ENCODE results near the gene CEP63.

CEP63 gene

GRCh38 chr3:134471521-134472193 lies 14.2 kb upstream of the CEP63 start:
- FAIRE-seq: no peak

GRCh38 chr3:134472831-134473230 lies 13.0 kb upstream of the CEP63 start:
- FAIRE-seq: no peak

- peak; percentile 99 for FAIRE-seq
Measured at GRCh38 chr3:134473868-134474546, 11.8 kb upstream of the CEP63 start.

GRCh38 chr3:134474956-134475355 lies 10.9 kb upstream of the CEP63 start:
- FAIRE-seq: no peak

- FAIRE-seq: no peak
Measured at GRCh38 chr3:134476306-134476705, 9.6 kb upstream of the CEP63 start.

- peak; percentile 81 for FAIRE-seq
Measured at GRCh38 chr3:134477002-134477401, 8.9 kb upstream of the CEP63 start.

GRCh38 chr3:134477938-134478337 lies 7.9 kb upstream of the CEP63 start:
- peak; percentile 93 for FAIRE-seq

GRCh38 chr3:134480546-134480945 lies 5.3 kb upstream of the CEP63 start:
- FAIRE-seq: no peak

- no peak for FAIRE-seq
Measured at GRCh38 chr3:134481166-134481565, 4.7 kb upstream of the CEP63 start.

GRCh38 chr3:134482622-134483021 lies 3.2 kb upstream of the CEP63 start:
- no peak for FAIRE-seq

GRCh38 chr3:134483195-134483900 lies 2.5 kb upstream of the CEP63 start:
- no peak for FAIRE-seq

GRCh38 chr3:134485075-134485717 lies 661 bp upstream of the CEP63 start:
- no peak for FAIRE-seq

GRCh38 chr3:134486577-134487041 lies 752 bp downstream of the CEP63 start:
- no peak for FAIRE-seq

GRCh38 chr3:134487406-134487805 lies 1.5 kb downstream of the CEP63 start:
- no peak for FAIRE-seq

- no peak for FAIRE-seq
Measured at GRCh38 chr3:134494495-134494894, 8.6 kb downstream of the CEP63 start.

GRCh38 chr3:134495980-134496379 lies 10.1 kb downstream of the CEP63 start:
- FAIRE-seq: no peak

- no peak for FAIRE-seq
Measured at GRCh38 chr3:134496471-134497071, 10.7 kb downstream of the CEP63 start.

- FAIRE-seq: no peak
Measured at GRCh38 chr3:134503266-134503665, 17.4 kb downstream of the CEP63 start.

GRCh38 chr3:134504132-134504531 lies 18.3 kb downstream of the CEP63 start:
- FAIRE-seq: no peak

- no peak for FAIRE-seq
Measured at GRCh38 chr3:134505485-134505884, 19.6 kb downstream of the CEP63 start.

- no peak for FAIRE-seq
Measured at GRCh38 chr3:134511500-134511899, 25.6 kb downstream of the CEP63 start.

GRCh38 chr3:134516905-134517304 lies 31.0 kb downstream of the CEP63 start:
- FAIRE-seq: no peak

- FAIRE-seq: peak; percentile 56
Measured at GRCh38 chr3:134517791-134518190, 31.9 kb downstream of the CEP63 start.

Measured in G401.6 (cell line).